Measurements from ENCODE around the gene SLC22A4. TPM values are rescaled to one million over a fixed set of nuclear protein-coding genes. Genes with fewer than 3 reads are reported as not detected.

Gene SLC22A4
- polyA plus RNA-seq, 1 donor from 2014 or later: 2.0 TPM

DNA sequence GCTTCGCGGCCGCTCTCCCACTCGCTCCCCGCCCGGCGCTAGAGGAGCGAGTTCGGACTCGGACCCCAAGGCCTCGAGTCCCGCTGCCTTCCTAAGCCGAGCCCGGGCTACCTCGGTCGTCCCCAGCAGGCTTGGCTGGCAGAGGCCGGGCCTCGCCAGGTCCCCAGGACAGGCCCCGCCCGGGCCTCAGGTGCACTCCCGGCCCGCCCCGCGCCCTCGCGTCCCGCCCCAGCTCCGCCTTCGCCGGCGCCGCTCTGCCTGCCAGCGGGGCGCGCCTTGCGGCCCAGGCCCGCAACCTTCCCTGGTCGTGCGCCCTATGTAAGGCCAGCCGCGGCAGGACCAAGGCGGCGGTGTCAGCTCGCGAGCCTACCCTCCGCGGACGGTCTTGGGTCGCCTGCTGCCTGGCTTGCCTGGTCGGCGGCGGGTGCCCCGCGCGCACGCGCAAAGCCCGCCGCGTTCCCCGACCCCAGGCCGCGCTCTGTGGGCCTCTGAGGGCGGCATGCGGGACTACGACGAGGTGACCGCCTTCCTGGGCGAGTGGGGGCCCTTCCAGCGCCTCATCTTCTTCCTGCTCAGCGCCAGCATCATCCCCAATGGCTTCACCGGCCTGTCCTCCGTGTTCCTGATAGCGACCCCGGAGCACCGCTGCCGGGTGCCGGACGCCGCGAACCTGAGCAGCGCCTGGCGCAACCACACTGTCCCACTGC, 75.4 kb downstream of the SLC22A4 start, which contains the start of gene SLC22A5:
Gene SLC22A5, plus strand, starts transcription at position 237 of the 707 bp plus-strand sequence. Its CDS starts 263 bp downstream, at position 500.
- H3K4me3 ChIP-seq (ENCODE audit: low read length): peak within 1 kb of the TSS; percentile 74
- TF ChIP-seq EP300 (conservative IDR thresholded peaks at IDR 0.05; ENCODE audit: poor library complexity, severe bottlenecking) (no peak), SMC3 (conservative IDR thresholded peaks at IDR 0.05; ENCODE audit: poor library complexity) (peak; percentile 27), RAD21 (conservative IDR thresholded peaks at IDR 0.05) (peak; percentile 21), POLR2AphosphoS5 (IDR thresholded peaks at IDR 0.05) (peak; percentile 52)
- TF ChIP-seq, protein P1, sequence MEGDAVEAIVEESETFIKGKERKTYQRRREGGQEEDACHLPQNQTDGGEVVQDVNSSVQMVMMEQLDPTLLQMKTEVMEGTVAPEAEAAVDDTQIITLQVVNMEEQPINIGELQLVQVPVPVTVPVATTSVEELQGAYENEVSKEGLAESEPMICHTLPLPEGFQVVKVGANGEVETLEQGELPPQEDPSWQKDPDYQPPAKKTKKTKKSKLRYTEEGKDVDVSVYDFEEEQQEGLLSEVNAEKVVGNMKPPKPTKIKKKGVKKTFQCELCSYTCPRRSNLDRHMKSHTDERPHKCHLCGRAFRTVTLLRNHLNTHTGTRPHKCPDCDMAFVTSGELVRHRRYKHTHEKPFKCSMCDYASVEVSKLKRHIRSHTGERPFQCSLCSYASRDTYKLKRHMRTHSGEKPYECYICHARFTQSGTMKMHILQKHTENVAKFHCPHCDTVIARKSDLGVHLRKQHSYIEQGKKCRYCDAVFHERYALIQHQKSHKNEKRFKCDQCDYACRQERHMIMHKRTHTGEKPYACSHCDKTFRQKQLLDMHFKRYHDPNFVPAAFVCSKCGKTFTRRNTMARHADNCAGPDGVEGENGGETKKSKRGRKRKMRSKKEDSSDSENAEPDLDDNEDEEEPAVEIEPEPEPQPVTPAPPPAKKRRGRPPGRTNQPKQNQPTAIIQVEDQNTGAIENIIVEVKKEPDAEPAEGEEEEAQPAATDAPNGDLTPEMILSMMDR (IDR thresholded peaks at IDR 0.05; ENCODE audit: poor library complexity, severe bottlenecking): peak; percentile 11
- no peaks in the 10 kb centered on the region for H3K36me3 ChIP-seq (ENCODE audit: insufficient read depth, low read length)
- H3K27me3 ChIP-seq (ENCODE audit: insufficient read depth, low read depth, low read length): no peaks in the 10 kb centered on the region
- H4K20me1 ChIP-seq (ENCODE audit: insufficient read depth): no peaks in the 10 kb centered on the region
- H3F3A ChIP-seq (ENCODE audit: insufficient read depth, low read length, poor library complexity, severe bottlenecking): no peaks in the 10 kb centered on the region
- H3K4me2 ChIP-seq (ENCODE audit: low read length): peak within 1 kb of the TSS; percentile 72
- no peaks in the 10 kb centered on the region for H3K9me3 ChIP-seq (ENCODE audit: low read length)
- H3K27ac ChIP-seq (ENCODE audit: low read length): no peak within 1 kb of the TSS
- H3K9me2 ChIP-seq (ENCODE audit: insufficient read depth, low read length): no peaks in the 10 kb centered on the region
- peak within 1 kb of the TSS; percentile 88 for H2AFZ ChIP-seq (ENCODE audit: low read depth, low read length)
- peak within 1 kb of the TSS; percentile 72 for H3K9ac ChIP-seq (ENCODE audit: low read length)
- H3K79me2 ChIP-seq (replicated peaks; ENCODE audit: insufficient read depth, low read length): no peaks in the 10 kb centered on the region

DNA sequence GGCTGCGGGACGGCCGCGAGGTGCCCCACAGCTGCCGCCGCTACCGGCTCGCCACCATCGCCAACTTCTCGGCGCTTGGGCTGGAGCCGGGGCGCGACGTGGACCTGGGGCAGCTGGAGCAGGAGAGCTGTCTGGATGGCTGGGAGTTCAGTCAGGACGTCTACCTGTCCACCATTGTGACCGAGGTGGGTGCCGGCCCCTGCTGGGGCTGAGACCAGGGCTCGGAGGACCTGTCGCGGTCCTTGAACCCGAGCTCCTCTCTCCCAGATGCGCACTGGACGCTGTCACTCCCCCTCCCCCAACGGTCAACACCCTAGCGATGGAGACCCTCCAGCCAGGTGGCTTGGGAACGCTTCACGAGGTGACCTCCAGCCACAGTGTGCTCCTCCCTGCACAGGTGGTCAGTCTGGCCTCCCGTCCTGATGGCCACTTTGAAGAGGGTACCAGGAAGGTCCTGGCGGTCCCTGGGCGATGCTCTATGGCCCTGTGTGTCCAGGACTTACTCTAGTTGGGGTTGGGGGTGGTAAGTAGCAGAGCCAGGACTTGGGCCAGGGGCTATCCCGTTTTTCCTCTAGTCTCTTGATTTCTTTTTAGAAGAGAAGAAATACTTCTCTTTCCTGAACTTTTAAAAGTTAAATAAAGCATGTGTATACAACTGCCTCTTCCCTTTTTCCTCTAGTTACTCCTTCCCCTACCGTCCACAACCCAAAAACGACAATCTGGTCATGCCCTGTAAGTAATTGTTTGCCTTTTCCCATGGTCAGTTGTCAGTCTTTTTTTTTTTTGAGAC, 76.2 kb downstream of the SLC22A4 start:
- no peaks in the 10 kb centered on the region for H3K36me3 ChIP-seq (ENCODE audit: insufficient read depth, low read length)
- no peaks in the 10 kb centered on the region for H3F3A ChIP-seq (ENCODE audit: insufficient read depth, low read length, poor library complexity, severe bottlenecking)
- H3K9me3 ChIP-seq (ENCODE audit: low read length): no peaks in the 10 kb centered on the region
- peak overlapping the region; percentile 74 for H3K4me3 ChIP-seq (ENCODE audit: low read length)
- H3K27ac ChIP-seq (ENCODE audit: low read length): no peak overlapping the region
- H3K4me2 ChIP-seq (ENCODE audit: low read length): peak overlapping the region; percentile 30
- H4K20me1 ChIP-seq (ENCODE audit: insufficient read depth): no peaks in the 10 kb centered on the region
- peak overlapping the region; percentile 72 for H3K9ac ChIP-seq (ENCODE audit: low read length)
- peak overlapping the region; percentile 88 for H2AFZ ChIP-seq (ENCODE audit: low read depth, low read length)
- no peaks in the 10 kb centered on the region for H3K79me2 ChIP-seq (replicated peaks; ENCODE audit: insufficient read depth, low read length)
- TF ChIP-seq, protein P2, sequence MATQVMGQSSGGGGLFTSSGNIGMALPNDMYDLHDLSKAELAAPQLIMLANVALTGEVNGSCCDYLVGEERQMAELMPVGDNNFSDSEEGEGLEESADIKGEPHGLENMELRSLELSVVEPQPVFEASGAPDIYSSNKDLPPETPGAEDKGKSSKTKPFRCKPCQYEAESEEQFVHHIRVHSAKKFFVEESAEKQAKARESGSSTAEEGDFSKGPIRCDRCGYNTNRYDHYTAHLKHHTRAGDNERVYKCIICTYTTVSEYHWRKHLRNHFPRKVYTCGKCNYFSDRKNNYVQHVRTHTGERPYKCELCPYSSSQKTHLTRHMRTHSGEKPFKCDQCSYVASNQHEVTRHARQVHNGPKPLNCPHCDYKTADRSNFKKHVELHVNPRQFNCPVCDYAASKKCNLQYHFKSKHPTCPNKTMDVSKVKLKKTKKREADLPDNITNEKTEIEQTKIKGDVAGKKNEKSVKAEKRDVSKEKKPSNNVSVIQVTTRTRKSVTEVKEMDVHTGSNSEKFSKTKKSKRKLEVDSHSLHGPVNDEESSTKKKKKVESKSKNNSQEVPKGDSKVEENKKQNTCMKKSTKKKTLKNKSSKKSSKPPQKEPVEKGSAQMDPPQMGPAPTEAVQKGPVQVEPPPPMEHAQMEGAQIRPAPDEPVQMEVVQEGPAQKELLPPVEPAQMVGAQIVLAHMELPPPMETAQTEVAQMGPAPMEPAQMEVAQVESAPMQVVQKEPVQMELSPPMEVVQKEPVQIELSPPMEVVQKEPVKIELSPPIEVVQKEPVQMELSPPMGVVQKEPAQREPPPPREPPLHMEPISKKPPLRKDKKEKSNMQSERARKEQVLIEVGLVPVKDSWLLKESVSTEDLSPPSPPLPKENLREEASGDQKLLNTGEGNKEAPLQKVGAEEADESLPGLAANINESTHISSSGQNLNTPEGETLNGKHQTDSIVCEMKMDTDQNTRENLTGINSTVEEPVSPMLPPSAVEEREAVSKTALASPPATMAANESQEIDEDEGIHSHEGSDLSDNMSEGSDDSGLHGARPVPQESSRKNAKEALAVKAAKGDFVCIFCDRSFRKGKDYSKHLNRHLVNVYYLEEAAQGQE (IDR thresholded peaks at IDR 0.05; ENCODE audit: borderline replicate concordance): no peak
- TF ChIP-seq EZH2 (IDR thresholded peaks at IDR 0.05; ENCODE audit: borderline replicate concordance, insufficient read depth, low read length, poor library complexity, severe bottlenecking) (no peak), SMC3 (conservative IDR thresholded peaks at IDR 0.05; ENCODE audit: poor library complexity) (no peak), RAD21 (conservative IDR thresholded peaks at IDR 0.05) (no peak), POLR2AphosphoS5 (IDR thresholded peaks at IDR 0.05) (no peak), EP300 (conservative IDR thresholded peaks at IDR 0.05; ENCODE audit: poor library complexity, severe bottlenecking) (no peak), TAF1 (IDR thresholded peaks at IDR 0.05; ENCODE audit: low read depth) (no peak), MXI1 (conservative IDR thresholded peaks at IDR 0.05; ENCODE audit: poor library complexity, severe bottlenecking) (no peak)
- TF ChIP-seq, protein P1 (IDR thresholded peaks at IDR 0.05; ENCODE audit: poor library complexity, severe bottlenecking): no peak
- H3K9me2 ChIP-seq (ENCODE audit: insufficient read depth, low read length): no peaks in the 10 kb centered on the region
- H3K27me3 ChIP-seq (ENCODE audit: insufficient read depth, low read depth, low read length): no peaks in the 10 kb centered on the region
